Measurements from ENCODE around the gene ARID1B.

DNA sequence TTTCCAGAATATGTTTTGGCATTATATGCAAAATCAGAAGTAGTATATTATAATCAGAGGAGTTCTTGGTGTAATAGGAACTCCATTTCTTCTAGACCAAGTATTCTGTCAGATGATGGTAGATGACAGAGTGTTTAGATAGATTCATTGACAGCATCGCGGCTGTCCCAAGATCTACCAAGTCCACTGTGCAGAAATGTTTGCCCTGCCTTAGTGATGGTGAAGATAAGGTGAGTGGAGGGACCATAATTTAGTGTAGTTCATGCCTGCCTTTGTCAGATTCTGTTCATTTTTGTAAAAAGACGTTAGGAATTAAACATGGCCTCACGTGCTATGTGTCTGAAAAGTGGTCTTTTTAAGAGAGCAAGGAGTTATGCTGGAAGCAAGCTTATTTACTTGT, 270.1 kb downstream of the ARID1B start:
- TF ChIP-seq, protein P1, sequence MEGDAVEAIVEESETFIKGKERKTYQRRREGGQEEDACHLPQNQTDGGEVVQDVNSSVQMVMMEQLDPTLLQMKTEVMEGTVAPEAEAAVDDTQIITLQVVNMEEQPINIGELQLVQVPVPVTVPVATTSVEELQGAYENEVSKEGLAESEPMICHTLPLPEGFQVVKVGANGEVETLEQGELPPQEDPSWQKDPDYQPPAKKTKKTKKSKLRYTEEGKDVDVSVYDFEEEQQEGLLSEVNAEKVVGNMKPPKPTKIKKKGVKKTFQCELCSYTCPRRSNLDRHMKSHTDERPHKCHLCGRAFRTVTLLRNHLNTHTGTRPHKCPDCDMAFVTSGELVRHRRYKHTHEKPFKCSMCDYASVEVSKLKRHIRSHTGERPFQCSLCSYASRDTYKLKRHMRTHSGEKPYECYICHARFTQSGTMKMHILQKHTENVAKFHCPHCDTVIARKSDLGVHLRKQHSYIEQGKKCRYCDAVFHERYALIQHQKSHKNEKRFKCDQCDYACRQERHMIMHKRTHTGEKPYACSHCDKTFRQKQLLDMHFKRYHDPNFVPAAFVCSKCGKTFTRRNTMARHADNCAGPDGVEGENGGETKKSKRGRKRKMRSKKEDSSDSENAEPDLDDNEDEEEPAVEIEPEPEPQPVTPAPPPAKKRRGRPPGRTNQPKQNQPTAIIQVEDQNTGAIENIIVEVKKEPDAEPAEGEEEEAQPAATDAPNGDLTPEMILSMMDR (IDR thresholded peaks at IDR 0.05), result no peak
- TF ChIP-seq POLR2A (IDR thresholded peaks at IDR 0.05), result no peak
